ENCODE data around the gene CHAT.

GRCh38 chr10:49601857-49602256, 12.0 kb upstream of the CHAT start:
- TF ChIP-seq, protein P1, sequence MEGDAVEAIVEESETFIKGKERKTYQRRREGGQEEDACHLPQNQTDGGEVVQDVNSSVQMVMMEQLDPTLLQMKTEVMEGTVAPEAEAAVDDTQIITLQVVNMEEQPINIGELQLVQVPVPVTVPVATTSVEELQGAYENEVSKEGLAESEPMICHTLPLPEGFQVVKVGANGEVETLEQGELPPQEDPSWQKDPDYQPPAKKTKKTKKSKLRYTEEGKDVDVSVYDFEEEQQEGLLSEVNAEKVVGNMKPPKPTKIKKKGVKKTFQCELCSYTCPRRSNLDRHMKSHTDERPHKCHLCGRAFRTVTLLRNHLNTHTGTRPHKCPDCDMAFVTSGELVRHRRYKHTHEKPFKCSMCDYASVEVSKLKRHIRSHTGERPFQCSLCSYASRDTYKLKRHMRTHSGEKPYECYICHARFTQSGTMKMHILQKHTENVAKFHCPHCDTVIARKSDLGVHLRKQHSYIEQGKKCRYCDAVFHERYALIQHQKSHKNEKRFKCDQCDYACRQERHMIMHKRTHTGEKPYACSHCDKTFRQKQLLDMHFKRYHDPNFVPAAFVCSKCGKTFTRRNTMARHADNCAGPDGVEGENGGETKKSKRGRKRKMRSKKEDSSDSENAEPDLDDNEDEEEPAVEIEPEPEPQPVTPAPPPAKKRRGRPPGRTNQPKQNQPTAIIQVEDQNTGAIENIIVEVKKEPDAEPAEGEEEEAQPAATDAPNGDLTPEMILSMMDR (IDR thresholded peaks at IDR 0.05 in 2 of 3, conservative IDR thresholded peaks at IDR 0.05 in 1 of 3; ENCODE audit: borderline replicate concordance in 1 of 3, insufficient read depth in 1 of 3, low read depth in 2 of 3, low read length in 2 of 3), result no peak
- no peak for TF ChIP-seq POLR2A (IDR thresholded peaks at IDR 0.05; ENCODE audit: borderline replicate concordance, extremely low read depth, insufficient read depth, insufficient read length)
- TF ChIP-seq RAD21 (IDR thresholded peaks at IDR 0.05; ENCODE audit: low read depth), result no peak

Data from HCT116 (cell line).